Breast epithelium (tissue), 3 donors: Measurements from ENCODE around the gene NKX2-2.

Source experiments
- POLR2A ChIP-seq: fragments of 450-650 bp; IDR thresholded peaks from one replicate; pipeline ENCODE4 v1.6.1; 2016; ENCODE audit warnings: antibody characterized with exemption, mild to moderate bottlenecking, moderate library complexity
- POLR2AphosphoS5 ChIP-seq, 3 donors: sonication (generic); formaldehyde crosslinking; IDR thresholded peaks; one replicate each; pipeline ENCODE4 v1.6.1; 2017; ENCODE audit warnings: antibody characterized with exemption in 3 of 3
- TF ChIP-seq, protein P1 (sequence below), 3 donors: fragments of 450-650 bp; IDR thresholded peaks; one replicate each; pipeline ENCODE4 v1.5.1; 2016 to 2017; ENCODE audit warnings: antibody characterized with exemption in 3 of 3, mild to moderate bottlenecking in 3 of 3, moderate library complexity in 3 of 3

GRCh38 chr20:21539512-21539911 lies 25.6 kb upstream of the NKX2-2 start:
- TF ChIP-seq, protein P1, sequence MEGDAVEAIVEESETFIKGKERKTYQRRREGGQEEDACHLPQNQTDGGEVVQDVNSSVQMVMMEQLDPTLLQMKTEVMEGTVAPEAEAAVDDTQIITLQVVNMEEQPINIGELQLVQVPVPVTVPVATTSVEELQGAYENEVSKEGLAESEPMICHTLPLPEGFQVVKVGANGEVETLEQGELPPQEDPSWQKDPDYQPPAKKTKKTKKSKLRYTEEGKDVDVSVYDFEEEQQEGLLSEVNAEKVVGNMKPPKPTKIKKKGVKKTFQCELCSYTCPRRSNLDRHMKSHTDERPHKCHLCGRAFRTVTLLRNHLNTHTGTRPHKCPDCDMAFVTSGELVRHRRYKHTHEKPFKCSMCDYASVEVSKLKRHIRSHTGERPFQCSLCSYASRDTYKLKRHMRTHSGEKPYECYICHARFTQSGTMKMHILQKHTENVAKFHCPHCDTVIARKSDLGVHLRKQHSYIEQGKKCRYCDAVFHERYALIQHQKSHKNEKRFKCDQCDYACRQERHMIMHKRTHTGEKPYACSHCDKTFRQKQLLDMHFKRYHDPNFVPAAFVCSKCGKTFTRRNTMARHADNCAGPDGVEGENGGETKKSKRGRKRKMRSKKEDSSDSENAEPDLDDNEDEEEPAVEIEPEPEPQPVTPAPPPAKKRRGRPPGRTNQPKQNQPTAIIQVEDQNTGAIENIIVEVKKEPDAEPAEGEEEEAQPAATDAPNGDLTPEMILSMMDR (IDR thresholded peaks at IDR 0.05): no peak
- no peak for TF ChIP-seq POLR2A
- no peak for TF ChIP-seq POLR2AphosphoS5 (IDR thresholded peaks at IDR 0.05)
